Measurements from ENCODE around the gene WDR33.

WDR33 gene

GRCh38 chr2:127656569-127657231 lies 154.3 kb downstream of the WDR33 start:
- TF ChIP-seq YY1 (IDR thresholded peaks at IDR 0.05; ENCODE audit: insufficient read depth, insufficient read length) = no peak
- no peak for TF ChIP-seq ZNF274 (IDR thresholded peaks at IDR 0.05; ENCODE audit: low read depth, low read length)
- no peak for TF ChIP-seq SUZ12 (IDR thresholded peaks at IDR 0.05; ENCODE audit: extremely low read depth, insufficient read depth, insufficient read length)
- Histone ChIP-seq H3K36me3 (ENCODE audit: insufficient read depth, insufficient read length, low read length) (peaks cover 31% of the 10 kb centered on the region), H3K9ac (ENCODE audit: insufficient read length, low read depth) (no peak overlapping the region), H3K27me3 (ENCODE audit: insufficient read depth, insufficient read length) (no peaks in the 10 kb centered on the region), H3K9me3 (ENCODE audit: insufficient read depth, low read length) (no peaks in the 10 kb centered on the region; the same call in 1 of the 2 replicates), H3K4me3 (ENCODE audit: insufficient read length, low read depth) (no peak overlapping the region), H3K4me1 (ENCODE audit: insufficient read depth, insufficient read length) (peaks cover 13% of the 10 kb centered on the region)
- no peak for DNase-seq (ENCODE audit: low read depth, low spot score)

- Histone ChIP-seq H3K36me3 (ENCODE audit: insufficient read depth, insufficient read length, low read length) (peaks cover 33% of the 10 kb centered on the region), H3K9ac (ENCODE audit: insufficient read length, low read depth) (no peak overlapping the region), H3K9me3 (ENCODE audit: insufficient read depth, low read length) (no peaks in the 10 kb centered on the region; the same call in 1 of the 2 replicates), H3K27me3 (ENCODE audit: insufficient read depth, insufficient read length) (no peaks in the 10 kb centered on the region), H3K4me1 (ENCODE audit: insufficient read depth, insufficient read length) (peaks cover 13% of the 10 kb centered on the region), H3K4me3 (ENCODE audit: insufficient read length, low read depth) (no peak overlapping the region)
- TF ChIP-seq ZNF274 (IDR thresholded peaks at IDR 0.05; ENCODE audit: low read depth, low read length) (no peak), SUZ12 (IDR thresholded peaks at IDR 0.05; ENCODE audit: extremely low read depth, insufficient read depth, insufficient read length) (no peak), YY1 (IDR thresholded peaks at IDR 0.05; ENCODE audit: insufficient read depth, insufficient read length) (no peak)
- DNase-seq (ENCODE audit: low read depth, low spot score) = no peak
Measured at GRCh38 chr2:127655209-127656073, 155.5 kb downstream of the WDR33 start.

- H3K27me3 ChIP-seq (ENCODE audit: insufficient read depth, insufficient read length) = no peaks in the 10 kb centered on the region
- TF ChIP-seq SUZ12 (IDR thresholded peaks at IDR 0.05; ENCODE audit: extremely low read depth, insufficient read depth, insufficient read length) (no peak), YY1 (IDR thresholded peaks at IDR 0.05; ENCODE audit: insufficient read depth, insufficient read length) (no peak), ZNF274 (IDR thresholded peaks at IDR 0.05; ENCODE audit: low read depth, low read length) (no peak)
- H3K36me3 ChIP-seq (ENCODE audit: insufficient read depth, insufficient read length, low read length) = peaks cover 36% of the 10 kb centered on the region
- DNase-seq (ENCODE audit: low read depth, low spot score) = no peak
- H3K9ac ChIP-seq (ENCODE audit: insufficient read length, low read depth) = no peak overlapping the region
- no peaks in the 10 kb centered on the region; the same call in 1 of the 2 replicates for H3K9me3 ChIP-seq (ENCODE audit: insufficient read depth, low read length)
- no peak overlapping the region for H3K4me3 ChIP-seq (ENCODE audit: insufficient read length, low read depth)
- peaks cover 19% of the 10 kb centered on the region for H3K4me1 ChIP-seq (ENCODE audit: insufficient read depth, insufficient read length)
Measured at GRCh38 chr2:127654838-127655175, 156.2 kb downstream of the WDR33 start.

GRCh38 chr2:127654084-127654837 lies 156.7 kb downstream of the WDR33 start:
- TF ChIP-seq SUZ12 (IDR thresholded peaks at IDR 0.05; ENCODE audit: extremely low read depth, insufficient read depth, insufficient read length) = no peak
- TF ChIP-seq ZNF274 (IDR thresholded peaks at IDR 0.05; ENCODE audit: low read depth, low read length) = no peak
- TF ChIP-seq YY1 (IDR thresholded peaks at IDR 0.05; ENCODE audit: insufficient read depth, insufficient read length) = no peak
- Histone ChIP-seq H3K9me3 (ENCODE audit: insufficient read depth, low read length) (no peaks in the 10 kb centered on the region), H3K36me3 (ENCODE audit: insufficient read depth, insufficient read length, low read length) (peaks cover 36% of the 10 kb centered on the region), H3K4me1 (ENCODE audit: insufficient read depth, insufficient read length) (peaks cover 23% of the 10 kb centered on the region), H3K9ac (ENCODE audit: insufficient read length, low read depth) (no peak overlapping the region), H3K4me3 (ENCODE audit: insufficient read length, low read depth) (no peak overlapping the region), H3K27me3 (ENCODE audit: insufficient read depth, insufficient read length) (no peaks in the 10 kb centered on the region)
- DNase-seq (ENCODE audit: low read depth, low spot score) = no peak

GRCh38 chr2:127653421-127654083 lies 157.4 kb downstream of the WDR33 start:
- no peak for DNase-seq (ENCODE audit: low read depth, low spot score)
- peaks cover 20% of the 10 kb centered on the region for H3K4me1 ChIP-seq (ENCODE audit: insufficient read depth, insufficient read length)
- no peaks in the 10 kb centered on the region for H3K27me3 ChIP-seq (ENCODE audit: insufficient read depth, insufficient read length)
- H3K9me3 ChIP-seq (ENCODE audit: insufficient read depth, low read length) = no peaks in the 10 kb centered on the region
- TF ChIP-seq SUZ12 (IDR thresholded peaks at IDR 0.05; ENCODE audit: extremely low read depth, insufficient read depth, insufficient read length) (no peak), YY1 (IDR thresholded peaks at IDR 0.05; ENCODE audit: insufficient read depth, insufficient read length) (no peak), ZNF274 (IDR thresholded peaks at IDR 0.05; ENCODE audit: low read depth, low read length) (no peak)
- H3K9ac ChIP-seq (ENCODE audit: insufficient read length, low read depth) = no peak overlapping the region
- no peak overlapping the region for H3K4me3 ChIP-seq (ENCODE audit: insufficient read length, low read depth)
- peaks cover 34% of the 10 kb centered on the region for H3K36me3 ChIP-seq (ENCODE audit: insufficient read depth, insufficient read length, low read length)

- no peak for DNase-seq (ENCODE audit: low read depth, low spot score)
- Histone ChIP-seq H3K4me3 (ENCODE audit: insufficient read length, low read depth) (no peak overlapping the region), H3K4me1 (ENCODE audit: insufficient read depth, insufficient read length) (peaks cover 25% of the 10 kb centered on the region), H3K27me3 (ENCODE audit: insufficient read depth, insufficient read length) (no peaks in the 10 kb centered on the region), H3K36me3 (ENCODE audit: insufficient read depth, insufficient read length, low read length) (peaks cover 34% of the 10 kb centered on the region), H3K9me3 (ENCODE audit: insufficient read depth, low read length) (no peaks in the 10 kb centered on the region), H3K9ac (ENCODE audit: insufficient read length, low read depth) (no peak overlapping the region)
- TF ChIP-seq SUZ12 (IDR thresholded peaks at IDR 0.05; ENCODE audit: extremely low read depth, insufficient read depth, insufficient read length) = no peak
- no peak for TF ChIP-seq YY1 (IDR thresholded peaks at IDR 0.05; ENCODE audit: insufficient read depth, insufficient read length)
- TF ChIP-seq ZNF274 (IDR thresholded peaks at IDR 0.05; ENCODE audit: low read depth, low read length) = no peak
Measured at GRCh38 chr2:127652786-127653357, 158.1 kb downstream of the WDR33 start.
